Measurements from ENCODE around the gene LRRC74B.

LRRC74B gene

GRCh38 chr22:21026783-21027692 lies 18.7 kb upstream of the LRRC74B start:
- TF ChIP-seq, protein P1, sequence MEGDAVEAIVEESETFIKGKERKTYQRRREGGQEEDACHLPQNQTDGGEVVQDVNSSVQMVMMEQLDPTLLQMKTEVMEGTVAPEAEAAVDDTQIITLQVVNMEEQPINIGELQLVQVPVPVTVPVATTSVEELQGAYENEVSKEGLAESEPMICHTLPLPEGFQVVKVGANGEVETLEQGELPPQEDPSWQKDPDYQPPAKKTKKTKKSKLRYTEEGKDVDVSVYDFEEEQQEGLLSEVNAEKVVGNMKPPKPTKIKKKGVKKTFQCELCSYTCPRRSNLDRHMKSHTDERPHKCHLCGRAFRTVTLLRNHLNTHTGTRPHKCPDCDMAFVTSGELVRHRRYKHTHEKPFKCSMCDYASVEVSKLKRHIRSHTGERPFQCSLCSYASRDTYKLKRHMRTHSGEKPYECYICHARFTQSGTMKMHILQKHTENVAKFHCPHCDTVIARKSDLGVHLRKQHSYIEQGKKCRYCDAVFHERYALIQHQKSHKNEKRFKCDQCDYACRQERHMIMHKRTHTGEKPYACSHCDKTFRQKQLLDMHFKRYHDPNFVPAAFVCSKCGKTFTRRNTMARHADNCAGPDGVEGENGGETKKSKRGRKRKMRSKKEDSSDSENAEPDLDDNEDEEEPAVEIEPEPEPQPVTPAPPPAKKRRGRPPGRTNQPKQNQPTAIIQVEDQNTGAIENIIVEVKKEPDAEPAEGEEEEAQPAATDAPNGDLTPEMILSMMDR (IDR thresholded peaks at IDR 0.05): no peak

- TF ChIP-seq, protein P1 (IDR thresholded peaks at IDR 0.05): no peak
Observed at GRCh38 chr22:21028277-21029251, 17.2 kb upstream of the LRRC74B start.

- TF ChIP-seq, protein P1 (IDR thresholded peaks at IDR 0.05): no peak
Observed at GRCh38 chr22:21029486-21030025, 16.2 kb upstream of the LRRC74B start.

DNA sequence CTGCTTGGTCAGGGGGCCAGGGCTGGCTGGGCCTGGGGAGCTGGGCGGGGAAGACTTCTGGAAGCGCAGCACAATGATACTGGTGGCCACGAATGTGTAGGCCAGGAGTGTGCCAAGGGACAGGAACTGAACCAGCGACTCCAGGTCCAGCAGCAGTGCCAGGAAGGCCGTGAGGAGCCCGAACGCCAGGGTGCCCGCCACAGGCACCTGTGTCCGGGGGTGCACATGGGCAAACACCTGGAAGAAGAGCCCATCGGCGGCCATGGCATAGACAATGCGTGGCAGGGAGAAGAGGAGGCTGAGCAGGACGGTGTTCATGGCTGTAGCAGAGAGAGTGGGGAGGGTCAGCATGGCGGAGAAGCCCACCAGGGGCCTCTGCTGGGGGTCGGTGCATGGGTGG lies 15.7 kb upstream of the LRRC74B start:
- TF ChIP-seq, protein P1 (IDR thresholded peaks at IDR 0.05): no peak

DNA sequence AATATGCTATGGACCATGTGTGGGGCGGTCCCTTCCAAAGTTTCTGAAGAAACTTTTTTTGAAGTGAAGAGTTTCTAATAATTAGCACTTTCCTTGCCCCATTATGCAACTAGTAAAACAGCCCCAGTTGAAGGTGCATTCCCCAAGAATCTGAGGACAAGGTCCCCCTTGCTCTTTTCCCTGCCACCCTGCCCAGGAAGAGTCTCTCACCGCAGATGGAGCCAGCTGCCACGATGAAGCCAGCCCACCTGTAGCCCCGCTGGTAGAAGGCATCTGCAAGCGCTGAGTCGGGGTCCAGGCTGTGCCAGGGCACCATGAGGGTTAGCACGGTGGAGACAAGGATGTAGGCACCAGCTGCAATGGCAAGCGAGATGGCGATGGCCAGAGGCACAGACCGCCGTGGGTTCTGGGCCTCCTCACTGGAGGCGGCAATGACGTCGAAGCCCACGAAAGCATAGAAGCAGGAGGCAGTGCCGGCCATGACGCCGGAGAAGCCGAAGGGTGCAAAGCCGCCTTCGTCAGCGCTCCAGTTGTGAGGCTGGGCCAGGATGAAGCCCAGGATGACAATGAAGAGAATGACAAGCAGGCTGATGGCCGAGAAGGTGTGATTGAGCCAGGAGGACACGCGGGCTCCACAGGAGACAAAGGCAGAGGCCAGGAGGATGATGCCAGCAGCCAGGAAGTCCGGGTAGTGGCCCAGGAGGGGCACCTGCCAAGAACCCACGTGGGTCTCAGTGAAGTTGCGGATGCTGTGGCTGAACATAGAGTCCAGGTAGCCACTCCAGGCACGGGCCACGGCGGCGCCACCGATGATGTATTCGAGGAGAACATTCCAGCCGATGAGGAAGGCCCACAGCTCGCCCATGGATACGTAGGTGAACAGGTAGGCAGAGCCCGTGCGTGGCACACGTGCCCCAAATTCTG lies 14.9 kb upstream of the LRRC74B start:
- TF ChIP-seq, protein P1 (IDR thresholded peaks at IDR 0.05): no peak

DNA sequence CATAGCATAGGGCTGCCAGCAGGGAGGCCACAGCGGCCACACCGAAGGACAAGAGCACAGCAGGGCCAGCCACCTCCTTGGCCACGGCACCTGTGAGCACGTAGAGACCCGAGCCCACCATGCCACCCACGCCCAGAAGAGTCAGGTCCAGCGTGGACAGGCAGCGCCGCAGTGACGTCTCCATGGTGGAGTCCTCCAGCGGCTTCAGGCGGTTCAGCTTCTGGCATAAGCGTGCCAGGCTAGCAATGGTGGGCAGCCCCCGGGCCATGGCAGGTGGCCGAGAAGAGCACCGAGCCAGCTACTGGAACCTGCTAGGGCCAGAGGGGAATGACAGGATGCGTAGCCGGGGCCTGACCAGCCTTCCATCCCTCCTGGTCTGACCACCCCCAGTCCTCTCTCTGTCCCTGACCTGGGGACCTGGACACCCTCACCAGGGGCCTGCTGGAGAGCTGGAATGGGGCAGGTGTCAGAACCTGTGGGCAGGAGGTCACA lies 14.2 kb upstream of the LRRC74B start:
- TF ChIP-seq, protein P1 (IDR thresholded peaks at IDR 0.05): no peak
